WTC11 (cell line): ENCODE data around the gene CPNE2. TPM values are rescaled to one million over a fixed set of nuclear protein-coding genes. Genes with fewer than 3 reads are reported as not detected.

Experiments used
- ATAC-seq: fragments of 200-7000 bp; cut with Tn5 transposase; 2 replicates; pipeline ENCODE4 v1.10.0; 2021; ENCODE audit warnings: mild to moderate bottlenecking, moderate library complexity
- CTCF ChIA-PET: fragments of 300-600 bp; sonication (Branson Sonifier 250); formaldehyde crosslinking; loops from one replicate; lab custom pipeline; 2021; ENCODE audit warnings: antibody characterized with exemption; lab: Charles Lee
- POLR2A ChIA-PET: fragments of 350-600 bp; sonication (Branson Sonifier 250); formaldehyde crosslinking; loops from one replicate; lab custom pipeline; 2021; ENCODE audit warnings: antibody characterized with exemption; lab: Charles Lee
- DNase-seq: peaks from one replicate; pipeline ENCODE4 v3.0.0; 2021; ENCODE audit warnings: low spot score
- H3K27ac Mint-ChIP-seq: 2 replicates; pipeline ENCODE4 v1.8.0; 2021; ENCODE audit warnings: mixed read lengths
- H3K27me3 Mint-ChIP-seq: 2 replicates; pipeline ENCODE4 v1.8.0; 2021; ENCODE audit warnings: low read depth, mild to moderate bottlenecking, moderate library complexity, mixed read lengths
- H3K36me3 Mint-ChIP-seq: 2 replicates; pipeline ENCODE4 v1.8.0; 2021; ENCODE audit warnings: mixed read lengths
- H3K4me1 Mint-ChIP-seq: 2 replicates; pipeline ENCODE4 v1.8.0; 2022; ENCODE audit warnings: mixed read lengths
- H3K4me3 Mint-ChIP-seq: 2 replicates; pipeline ENCODE4 v1.8.0; 2021; ENCODE audit warnings: mild to moderate bottlenecking, moderate library complexity, mixed read lengths
- H3K9me3 Mint-ChIP-seq: 2 replicates; pipeline ENCODE4 v1.8.0; 2021; ENCODE audit warnings: mixed read lengths
- CREB1 ChIP-seq: sonication (generic); formaldehyde crosslinking; IDR thresholded peaks from 2 replicates; pipeline ENCODE4 v1.8.0; 2023; ENCODE audit warnings: mild to moderate bottlenecking, missing genetic modification reagents
- ELF4 ChIP-seq: sonication (generic); formaldehyde crosslinking; IDR thresholded peaks from 2 replicates; pipeline ENCODE4 v1.8.1; 2022; ENCODE audit warnings: low read depth, mild to moderate bottlenecking, moderate library complexity, missing genetic modification reagents
- ESRRA ChIP-seq: sonication (generic); formaldehyde crosslinking; IDR thresholded peaks from 2 replicates; pipeline ENCODE4 v1.8.1; 2022; ENCODE audit warnings: mild to moderate bottlenecking, missing genetic modification reagents, borderline replicate concordance
- ETV6 ChIP-seq: sonication (generic); formaldehyde crosslinking; IDR thresholded peaks from 2 replicates; pipeline ENCODE4 v1.8.1; 2022; ENCODE audit warnings: mild to moderate bottlenecking, missing genetic modification reagents
- GRHL2 ChIP-seq: fragments of 250-450 bp; sonication (Bioruptor Pico); IDR thresholded peaks from 2 replicates; pipeline ENCODE4 v1.8.0; 2022; ENCODE audit warnings: mild to moderate bottlenecking, moderate library complexity; ENCODE audit not compliant: insufficient replicate concordance, severe bottlenecking
- HMGA2 ChIP-seq: fragments of 250-450 bp; sonication (Bioruptor Pico); IDR thresholded peaks from 2 replicates; pipeline ENCODE4 v1.4.0; 2021; ENCODE audit warnings: mild to moderate bottlenecking, moderate library complexity
- ZNF232 ChIP-seq: sonication (generic); formaldehyde crosslinking; IDR thresholded peaks from 2 replicates; pipeline ENCODE4 v1.8.0; 2022; ENCODE audit warnings: mild to moderate bottlenecking, missing genetic modification reagents
- ZNF396 ChIP-seq: fragments of 250-450 bp; sonication (Bioruptor Pico); IDR thresholded peaks from 2 replicates; pipeline ENCODE4 v1.8.0; 2021; ENCODE audit warnings: mild to moderate bottlenecking, moderate library complexity, borderline replicate concordance
- total RNA-seq: library from RNA; stranded (reverse); gene quantifications from 3 replicates; pipeline ENCODE4 v1.2.3, GENCODE V29; 2021
- TF ChIP-seq, protein P1 (sequence below): fragments of 250-450 bp; sonication (Bioruptor Pico); IDR thresholded peaks from 2 replicates; pipeline ENCODE4 v1.9.0; 2021; ENCODE audit warnings: moderate library complexity, mild to moderate bottlenecking, inconsistent platforms, borderline replicate concordance
- TF ChIP-seq, protein P2 (sequence below): sonication (generic); formaldehyde crosslinking; IDR thresholded peaks from 2 replicates; pipeline ENCODE4 v1.8.1; 2023; ENCODE audit warnings: mild to moderate bottlenecking, missing genetic modification reagents
- TF ChIP-seq, protein P3 (sequence below): sonication (generic); formaldehyde crosslinking; IDR thresholded peaks from 2 replicates; pipeline ENCODE4 v1.8.1; 2022; ENCODE audit warnings: mild to moderate bottlenecking, moderate library complexity, missing genetic modification reagents
- TF ChIP-seq, protein P4 (sequence below): sonication (generic); formaldehyde crosslinking; IDR thresholded peaks from 2 replicates; pipeline ENCODE4 v1.8.0; 2022; ENCODE audit warnings: mild to moderate bottlenecking, missing genetic modification reagents
- TF ChIP-seq, protein P5 (sequence below): fragments of 250-450 bp; sonication (Bioruptor Pico); IDR thresholded peaks from 2 replicates; pipeline ENCODE4 v1.8.0; 2021; ENCODE audit warnings: mild to moderate bottlenecking

The CPNE2 gene
- total RNA-seq, 1 experiment from 2014 or later, result 14.0 TPM

DNA sequence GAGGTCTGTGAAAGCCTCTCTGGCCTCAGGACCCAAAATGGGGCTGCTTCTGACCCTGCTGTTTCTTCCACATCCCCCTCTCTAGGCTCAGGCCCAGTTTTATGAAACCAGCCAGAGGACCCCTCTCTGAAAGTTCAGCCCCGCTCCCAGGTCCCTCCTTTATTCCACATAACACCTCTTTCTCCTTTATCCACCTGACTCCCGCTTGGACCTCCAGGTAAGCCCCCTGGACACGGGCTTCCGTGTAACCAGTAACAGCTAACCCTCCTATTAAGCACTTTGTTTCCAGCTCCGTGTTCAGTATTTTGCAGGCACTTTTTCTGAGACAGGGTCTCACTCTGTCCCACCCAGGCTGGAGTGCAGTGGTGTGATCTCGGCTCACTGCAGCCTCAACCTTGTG, 56.1 kb downstream of the CPNE2 start:
- Mint-ChIP-seq H3K27ac (peak overlapping the region; percentile 81), H3K9me3 (no peaks in the 10 kb centered on the region), H3K4me3 (no peak overlapping the region), H3K36me3 (peaks cover 14% of the 10 kb centered on the region), H3K27me3 (no peaks in the 10 kb centered on the region), H3K4me1 (peaks cover 67% of the 10 kb centered on the region)
- ATAC-seq (no peak), DNase-seq (no peak)
- ChIA-PET CTCF (interaction anchor here (0.8 to 5.8 kb wide), 5 partner anchors 11 to 103 kb away, joined by 3 to 56 read pairs (median 4); partner anchors contain the start of gene CPNE2), POLR2A (interaction anchor here (1.0 kb wide), 1 partner anchor 14 kb away, joined by 3 read pairs; no protein-coding TSS in a partner anchor)
- TF ChIP-seq GRHL2 (CRISPR knock-in tag) (no peak), ZNF232 (no peak), CREB1 (CRISPR knock-in tag) (no peak), ZNF396 (CRISPR knock-in tag) (no peak), ELF4 (CRISPR knock-in tag) (no peak), HMGA2 (no peak)
- TF ChIP-seq, protein P1, sequence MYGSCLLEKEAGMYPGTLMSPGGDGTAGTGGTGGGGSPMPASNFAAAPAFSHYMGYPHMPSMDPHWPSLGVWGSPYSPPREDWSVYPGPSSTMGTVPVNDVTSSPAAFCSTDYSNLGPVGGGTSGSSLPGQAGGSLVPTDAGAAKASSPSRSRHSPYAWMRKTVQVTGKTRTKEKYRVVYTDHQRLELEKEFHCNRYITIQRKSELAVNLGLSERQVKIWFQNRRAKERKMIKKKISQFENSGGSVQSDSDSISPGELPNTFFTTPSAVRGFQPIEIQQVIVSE (CRISPR knock-in tag), result no peak
- TF ChIP-seq, protein P2, sequence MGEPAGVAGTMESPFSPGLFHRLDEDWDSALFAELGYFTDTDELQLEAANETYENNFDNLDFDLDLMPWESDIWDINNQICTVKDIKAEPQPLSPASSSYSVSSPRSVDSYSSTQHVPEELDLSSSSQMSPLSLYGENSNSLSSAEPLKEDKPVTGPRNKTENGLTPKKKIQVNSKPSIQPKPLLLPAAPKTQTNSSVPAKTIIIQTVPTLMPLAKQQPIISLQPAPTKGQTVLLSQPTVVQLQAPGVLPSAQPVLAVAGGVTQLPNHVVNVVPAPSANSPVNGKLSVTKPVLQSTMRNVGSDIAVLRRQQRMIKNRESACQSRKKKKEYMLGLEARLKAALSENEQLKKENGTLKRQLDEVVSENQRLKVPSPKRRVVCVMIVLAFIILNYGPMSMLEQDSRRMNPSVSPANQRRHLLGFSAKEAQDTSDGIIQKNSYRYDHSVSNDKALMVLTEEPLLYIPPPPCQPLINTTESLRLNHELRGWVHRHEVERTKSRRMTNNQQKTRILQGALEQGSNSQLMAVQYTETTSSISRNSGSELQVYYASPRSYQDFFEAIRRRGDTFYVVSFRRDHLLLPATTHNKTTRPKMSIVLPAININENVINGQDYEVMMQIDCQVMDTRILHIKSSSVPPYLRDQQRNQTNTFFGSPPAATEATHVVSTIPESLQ (CRISPR knock-in tag), result no peak
- TF ChIP-seq, protein P3, sequence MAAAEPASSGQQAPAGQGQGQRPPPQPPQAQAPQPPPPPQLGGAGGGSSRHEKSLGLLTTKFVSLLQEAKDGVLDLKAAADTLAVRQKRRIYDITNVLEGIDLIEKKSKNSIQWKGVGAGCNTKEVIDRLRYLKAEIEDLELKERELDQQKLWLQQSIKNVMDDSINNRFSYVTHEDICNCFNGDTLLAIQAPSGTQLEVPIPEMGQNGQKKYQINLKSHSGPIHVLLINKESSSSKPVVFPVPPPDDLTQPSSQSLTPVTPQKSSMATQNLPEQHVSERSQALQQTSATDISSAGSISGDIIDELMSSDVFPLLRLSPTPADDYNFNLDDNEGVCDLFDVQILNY (CRISPR knock-in tag), result no peak
- TF ChIP-seq, protein P4, sequence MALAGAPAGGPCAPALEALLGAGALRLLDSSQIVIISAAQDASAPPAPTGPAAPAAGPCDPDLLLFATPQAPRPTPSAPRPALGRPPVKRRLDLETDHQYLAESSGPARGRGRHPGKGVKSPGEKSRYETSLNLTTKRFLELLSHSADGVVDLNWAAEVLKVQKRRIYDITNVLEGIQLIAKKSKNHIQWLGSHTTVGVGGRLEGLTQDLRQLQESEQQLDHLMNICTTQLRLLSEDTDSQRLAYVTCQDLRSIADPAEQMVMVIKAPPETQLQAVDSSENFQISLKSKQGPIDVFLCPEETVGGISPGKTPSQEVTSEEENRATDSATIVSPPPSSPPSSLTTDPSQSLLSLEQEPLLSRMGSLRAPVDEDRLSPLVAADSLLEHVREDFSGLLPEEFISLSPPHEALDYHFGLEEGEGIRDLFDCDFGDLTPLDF, result no peak

DNA sequence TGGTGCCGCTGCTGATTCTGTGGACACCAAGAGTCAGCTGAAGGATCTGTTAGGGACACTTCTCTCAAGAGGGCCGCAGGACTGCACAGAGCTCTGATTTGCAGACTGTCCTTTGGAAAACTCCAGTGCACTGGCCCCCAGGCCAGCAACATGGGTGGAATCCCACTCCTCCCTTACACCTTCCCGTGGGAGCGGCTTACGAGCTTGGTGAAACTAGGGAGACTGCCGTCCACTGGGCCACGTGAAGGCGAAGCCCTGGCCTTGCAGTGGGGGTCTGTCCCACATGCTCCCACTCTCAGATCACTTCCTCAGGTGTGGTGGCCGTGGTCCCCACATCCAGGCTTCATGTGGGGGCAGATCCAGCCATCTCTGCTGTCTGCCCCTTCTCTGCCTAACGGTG, 57.0 kb downstream of the CPNE2 start:
- no peak for ATAC-seq
- Mint-ChIP-seq H3K36me3 (peaks cover 23% of the 10 kb centered on the region), H3K9me3 (no peaks in the 10 kb centered on the region), H3K4me1 (peaks cover 67% of the 10 kb centered on the region), H3K4me3 (no peak overlapping the region)
- CTCF ChIA-PET, result interaction anchor here (0.6 to 5.8 kb wide), 6 partner anchors 10 to 181 kb away, joined by 3 to 56 read pairs (median 4); partner anchors contain the start of gene CPNE2
- TF ChIP-seq ETV6 (CRISPR knock-in tag), result no peak
- TF ChIP-seq, protein P5, sequence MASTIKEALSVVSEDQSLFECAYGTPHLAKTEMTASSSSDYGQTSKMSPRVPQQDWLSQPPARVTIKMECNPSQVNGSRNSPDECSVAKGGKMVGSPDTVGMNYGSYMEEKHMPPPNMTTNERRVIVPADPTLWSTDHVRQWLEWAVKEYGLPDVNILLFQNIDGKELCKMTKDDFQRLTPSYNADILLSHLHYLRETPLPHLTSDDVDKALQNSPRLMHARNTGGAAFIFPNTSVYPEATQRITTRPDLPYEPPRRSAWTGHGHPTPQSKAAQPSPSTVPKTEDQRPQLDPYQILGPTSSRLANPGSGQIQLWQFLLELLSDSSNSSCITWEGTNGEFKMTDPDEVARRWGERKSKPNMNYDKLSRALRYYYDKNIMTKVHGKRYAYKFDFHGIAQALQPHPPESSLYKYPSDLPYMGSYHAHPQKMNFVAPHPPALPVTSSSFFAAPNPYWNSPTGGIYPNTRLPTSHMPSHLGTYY (CRISPR knock-in tag), result no peak
- TF ChIP-seq, all 79 proteins: peak for 0
- Mint-ChIP-seq H3K27me3 (no peaks in the 10 kb centered on the region), H3K27ac (no peak overlapping the region; the same call in 1 of the 2 replicates)
- DNase-seq, result no peak
- POLR2A ChIA-PET, result interaction anchor here (1.0 kb wide), 1 partner anchor 15 kb away, joined by 3 read pairs; no protein-coding TSS in a partner anchor

DNA sequence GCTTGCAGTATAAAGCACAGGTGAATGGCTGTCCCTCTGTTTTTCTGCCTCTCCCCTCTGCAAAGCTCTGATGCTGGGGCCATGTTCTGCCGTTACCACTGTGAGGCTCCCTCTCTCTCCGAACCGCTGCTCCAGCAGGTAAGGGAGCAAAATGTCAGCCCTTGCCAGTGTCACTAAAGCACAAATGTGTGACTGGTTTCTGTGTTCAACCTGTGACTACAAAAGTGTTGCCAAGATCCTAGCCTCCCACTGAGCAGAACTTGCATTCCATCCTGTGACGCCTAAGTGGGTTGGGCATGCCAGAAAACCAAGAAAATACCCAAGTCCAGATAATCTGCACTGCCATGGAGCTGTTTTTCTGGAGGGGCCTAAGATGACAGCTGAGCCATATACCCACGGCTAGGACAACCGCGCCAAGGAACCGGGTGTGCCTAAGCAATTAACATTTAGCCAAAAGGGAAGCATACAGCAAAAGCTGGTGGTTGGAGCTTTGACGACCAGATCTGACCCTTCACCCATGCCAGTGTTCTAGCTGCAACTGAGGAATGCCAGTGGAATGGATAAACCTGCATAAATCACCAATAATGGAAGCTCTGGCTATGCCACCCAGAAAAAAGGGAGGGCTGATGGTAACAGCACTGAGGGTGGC, 58.4 kb downstream of the CPNE2 start:
- Mint-ChIP-seq H3K4me1 (peaks cover 58% of the 10 kb centered on the region), H3K4me3 (no peak overlapping the region), H3K27me3 (no peaks in the 10 kb centered on the region; the same call in 1 of the 2 replicates), H3K9me3 (no peaks in the 10 kb centered on the region), H3K36me3 (peaks cover 34% of the 10 kb centered on the region), H3K27ac (peak overlapping the region; percentile 96)
- no peak for ATAC-seq
- ChIA-PET POLR2A (interaction anchor here (1.0 to 1.4 kb wide), 2 partner anchors 11 to 31 kb away, joined by 3 read pairs; no protein-coding TSS in a partner anchor), CTCF (interaction anchor here (0.6 to 5.8 kb wide), 9 partner anchors 10 to 186 kb away, joined by 3 to 56 read pairs (median 5); partner anchors contain the start of genes CPNE2, PSME3IP1 and RSPRY1)
- TF ChIP-seq ESRRA (no peak), ZNF232 (no peak), GRHL2 (CRISPR knock-in tag) (no peak), ELF4 (CRISPR knock-in tag) (no peak)
- DNase-seq, result no peak
